Common myeloid progenitor, CD34-positive (primary cell): ENCODE data around the gene SNX24.

Experiments used
- CTCF ChIA-PET: fragments of 350-600 bp; sonication (Branson Sonifier 250); formaldehyde crosslinking; loops from one replicate; lab custom pipeline; 2021; ENCODE audit warnings: antibody characterized with exemption; lab: Charles Lee
- POLR2A ChIA-PET: fragments of 350-600 bp; sonication (Branson Sonifier 250); formaldehyde crosslinking; loops from one replicate; lab custom pipeline; 2021; ENCODE audit warnings: antibody characterized with exemption; lab: Charles Lee
- DNase-seq, 3 donors: peaks; one replicate each; pipeline versions ENCODE4 v3.0.0 to v3.0.0-alpha.2; 2013
- H3K27ac ChIP-seq, 2 experiments: 1 replicate in 1 of 2; 2 replicates in 1 of 2; pipeline ENCODE4 v1.7.0; 2013; ENCODE audit warnings: inconsistent platforms in 2 of 2, low read length in 2 of 2, mild to moderate bottlenecking in 2 of 2, low read depth in 1 of 2, moderate library complexity in 1 of 2; ENCODE audit not compliant: severe bottlenecking in 2 of 2, insufficient read depth in 1 of 2, poor library complexity in 1 of 2
- H3K27me3 ChIP-seq, 5 experiments: replicated peaks in 2 of 5; 1 replicate in 3 of 5; 2 replicates in 2 of 5; pipeline versions ENCODE4 v1.6.1 to v1.7.0; 2013; ENCODE audit warnings: low read length in 4 of 5, mild to moderate bottlenecking in 2 of 5, moderate library complexity in 2 of 5, inconsistent platforms in 1 of 5; ENCODE audit not compliant: insufficient read depth in 5 of 5, control insufficient read depth in 4 of 5
- H3K36me3 ChIP-seq, 4 experiments: 1 replicate in 2 of 4; 2 replicates in 2 of 4; pipeline versions ENCODE4 v1.6.1 to v1.7.0; 2013; ENCODE audit warnings: low read length in 3 of 4, control low read depth in 1 of 4, mild to moderate bottlenecking in 1 of 4; ENCODE audit not compliant: control insufficient read depth in 4 of 4, insufficient read depth in 4 of 4
- H3K4me1 ChIP-seq, 4 experiments: 1 replicate in 3 of 4; 2 replicates in 1 of 4; pipeline versions ENCODE4 v1.6.1 to v1.7.1; 2013; ENCODE audit warnings: low read length in 3 of 4, mild to moderate bottlenecking in 3 of 4, control low read depth in 1 of 4, inconsistent platforms in 1 of 4, moderate library complexity in 1 of 4; ENCODE audit not compliant: control insufficient read depth in 4 of 4, insufficient read depth in 4 of 4; ENCODE audit errors: control extremely low read depth in 1 of 4
- H3K4me3 ChIP-seq, 7 experiments: 1 replicate in 4 of 7; 2 replicates in 3 of 7; pipeline versions ENCODE4 v1.5.1 to v1.7.0; 2013; ENCODE audit warnings: mild to moderate bottlenecking in 7 of 7, low read length in 6 of 7, moderate library complexity in 6 of 7, inconsistent platforms in 2 of 7, low read depth in 2 of 7, control low read depth in 1 of 7; ENCODE audit not compliant: insufficient read depth in 4 of 7, control insufficient read depth in 1 of 7; ENCODE audit errors: extremely low read depth in 1 of 7
- H3K9me3 ChIP-seq, 5 experiments: 1 replicate in 4 of 5; 2 replicates in 1 of 5; pipeline versions ENCODE4 v1.6.1 to v1.7.1; 2013; ENCODE audit warnings: low read length in 4 of 5, mild to moderate bottlenecking in 2 of 5, inconsistent platforms in 1 of 5, low read depth in 1 of 5, moderate library complexity in 1 of 5; ENCODE audit not compliant: control insufficient read depth in 4 of 5, insufficient read depth in 2 of 5; ENCODE audit errors: control extremely low read depth in 1 of 5
- WGBS: methylation state at CpG from one replicate; pipeline ENCODE4 v1.1.5; 2013; ENCODE audit not compliant: insufficient coverage; 5-methylcytosine and 5-hydroxymethylcytosine counted together

Gene SNX24

DNA sequence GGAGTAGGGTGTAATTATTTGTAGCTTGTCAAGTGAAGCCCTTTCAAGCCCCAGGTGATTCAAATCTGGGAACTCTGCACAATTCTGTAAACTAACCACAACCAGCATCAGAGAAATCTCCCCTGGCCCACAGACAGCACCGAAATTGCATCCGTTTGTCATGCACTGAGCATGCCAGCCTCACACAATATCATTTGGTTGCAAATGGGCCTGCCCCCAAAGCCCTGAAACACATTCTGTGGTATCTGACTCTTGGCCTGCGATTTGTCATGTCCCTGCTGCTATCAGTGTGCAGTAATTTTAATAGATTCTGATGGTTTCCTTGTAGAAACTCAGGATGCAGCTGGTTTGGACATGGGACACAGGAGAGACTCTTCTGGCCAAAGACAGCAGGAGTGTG, 35.3 kb downstream of the SNX24 start:
- ChIA-PET CTCF (interaction anchor here (1.1 to 1.9 kb wide), 2 partner anchors 16 to 18 kb away, joined by 3 to 5 read pairs; no protein-coding TSS in a partner anchor), POLR2A (no interaction called here)
- 100% methylated on average over 2 of the region's 3 CpGs for WGBS
- H3K27me3 ChIP-seq: no peaks in the 10 kb centered on the region
- H3K36me3 ChIP-seq: no peaks in the 10 kb centered on the region
- no peak overlapping the region for H3K4me3 ChIP-seq
- no peak for DNase-seq
- H3K9me3 ChIP-seq: peaks cover 0 to 2% (median 0%) of the 10 kb centered on the region in 5 experiments
- no peaks in the 10 kb centered on the region for H3K4me1 ChIP-seq
- no peak overlapping the region for H3K27ac ChIP-seq

DNA sequence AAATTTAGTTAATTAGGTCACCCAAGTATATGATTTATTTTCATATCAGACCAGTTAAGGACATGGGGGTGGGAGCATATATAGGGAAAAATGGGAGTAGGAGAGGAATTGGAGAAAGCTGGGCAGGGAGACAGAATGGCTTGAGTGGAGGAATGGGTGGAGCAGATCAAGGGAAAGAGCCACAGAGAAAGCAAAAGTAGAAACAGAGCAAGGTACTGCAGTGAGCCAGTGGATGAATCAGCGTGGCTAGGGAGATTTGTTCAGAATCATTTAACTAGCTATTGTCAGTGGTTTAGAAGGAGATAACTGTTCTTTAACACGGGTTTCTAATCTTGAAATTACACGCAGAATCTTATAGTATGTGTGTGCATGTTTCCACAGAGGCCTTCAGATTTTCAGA, 37.4 kb downstream of the SNX24 start:
- no peaks in the 10 kb centered on the region for H3K27me3 ChIP-seq
- H3K4me3 ChIP-seq: no peak overlapping the region
- H3K4me1 ChIP-seq: no peaks in the 10 kb centered on the region
- peaks cover 0 to 3% (median 0%) of the 10 kb centered on the region in 5 experiments for H3K9me3 ChIP-seq
- ChIA-PET CTCF (interaction anchor here (1.9 kb wide), 1 partner anchor 16 kb away, joined by 5 read pairs; no protein-coding TSS in a partner anchor), POLR2A (no interaction called here)
- WGBS: 96% methylated on average over 3 of the region's 3 CpGs
- H3K36me3 ChIP-seq: no peaks in the 10 kb centered on the region
- H3K27ac ChIP-seq: no peak overlapping the region
- no peak for DNase-seq

DNA sequence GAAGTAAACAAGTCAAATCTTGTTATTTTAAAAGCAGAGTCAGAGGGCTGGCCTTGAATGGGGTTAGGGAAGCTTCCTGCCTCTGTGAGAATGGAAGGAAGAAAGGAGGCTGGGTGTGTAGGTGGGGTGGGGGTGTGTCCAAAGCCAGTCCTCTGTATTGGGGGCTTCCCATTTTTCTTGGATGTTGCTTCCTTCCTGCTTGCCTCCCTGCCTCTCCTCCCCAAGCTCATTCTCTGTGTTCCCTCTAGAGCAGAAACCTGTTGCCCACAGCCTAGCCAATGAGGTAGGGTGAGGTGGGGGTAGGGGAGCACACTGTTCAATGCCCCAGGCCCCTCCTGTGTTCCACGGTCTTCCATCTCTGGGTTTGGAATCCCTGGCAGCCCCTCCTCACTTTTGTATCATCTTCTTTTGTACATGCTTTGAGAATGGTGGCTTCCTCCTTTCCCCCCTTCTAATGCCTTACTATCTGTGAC, 39.7 kb downstream of the SNX24 start:
- Histone ChIP-seq H3K4me1 (no peaks in the 10 kb centered on the region), H3K36me3 (no peaks in the 10 kb centered on the region), H3K27me3 (no peaks in the 10 kb centered on the region), H3K9me3 (peaks cover 0 to 3% (median 0%) of the 10 kb centered on the region in 5 experiments), H3K4me3 (no peak overlapping the region), H3K27ac (no peak overlapping the region)
- WGBS: no CpG with 5 or more reads among the region's 1 CpG
- ChIA-PET POLR2A (no interaction called here), CTCF (interaction anchor here (2.0 kb wide), 1 partner anchor 11 kb away, joined by 4 read pairs; no protein-coding TSS in a partner anchor)
- DNase-seq: no peak

DNA sequence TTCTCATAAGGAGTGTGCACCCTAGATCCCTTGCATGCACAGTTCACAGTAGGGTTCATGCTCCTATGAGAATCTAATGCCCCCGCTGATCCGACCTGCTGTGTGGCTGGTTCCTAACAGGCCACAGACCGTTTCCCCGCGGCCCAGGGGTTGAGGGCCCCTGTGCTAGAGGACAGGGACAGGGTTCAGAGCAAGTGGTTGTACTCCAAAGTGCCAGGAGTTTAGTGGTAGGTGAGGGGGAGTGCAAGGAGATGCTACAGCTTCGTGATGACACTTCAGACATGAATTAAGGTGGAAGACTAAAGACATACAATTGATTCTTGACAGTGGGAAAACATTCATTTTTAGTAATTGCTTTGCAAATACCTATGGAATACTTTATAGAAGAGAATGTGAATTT, 40.5 kb downstream of the SNX24 start:
- CTCF ChIA-PET: no interaction called here
- WGBS: 100% methylated on average over 6 of the region's 6 CpGs
- DNase-seq: no peak
- Histone ChIP-seq H3K27me3 (no peaks in the 10 kb centered on the region), H3K4me1 (no peaks in the 10 kb centered on the region), H3K9me3 (peaks cover 0 to 3% (median 0%) of the 10 kb centered on the region in 5 experiments), H3K27ac (no peak overlapping the region), H3K4me3 (no peak overlapping the region), H3K36me3 (no peaks in the 10 kb centered on the region)
- POLR2A ChIA-PET: no interaction called here

DNA sequence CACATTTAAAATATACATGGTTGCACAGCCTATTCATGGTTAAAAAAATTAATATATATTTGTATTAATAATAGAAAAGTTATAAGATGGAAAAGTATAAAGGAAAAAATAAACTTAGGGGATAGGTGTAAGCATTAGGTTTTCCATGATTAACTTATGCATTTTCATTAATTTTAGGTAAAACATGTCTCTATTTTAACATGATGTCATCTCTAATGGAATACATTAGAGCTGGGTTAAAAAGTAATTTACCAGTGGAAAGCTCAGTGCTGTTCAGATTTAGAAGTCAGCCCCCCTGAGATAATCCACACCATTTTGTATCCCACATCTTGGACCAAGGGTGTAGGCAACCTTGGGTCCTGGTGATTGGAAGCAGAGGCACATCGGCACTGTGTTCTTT, 49.7 kb downstream of the SNX24 start:
- Histone ChIP-seq H3K36me3 (no peaks in the 10 kb centered on the region), H3K9me3 (no peaks in the 10 kb centered on the region), H3K4me3 (no peak overlapping the region), H3K27me3 (no peaks in the 10 kb centered on the region), H3K27ac (no peak overlapping the region), H3K4me1 (no peaks in the 10 kb centered on the region)
- WGBS: 100% methylated on average over 1 of the region's 1 CpG
- ChIA-PET POLR2A (no interaction called here), CTCF (interaction anchor here (0.6 to 0.7 kb wide), 2 partner anchors 197 to 475 kb away, joined by 3 read pairs; no protein-coding TSS in a partner anchor)
- DNase-seq: no peak

DNA sequence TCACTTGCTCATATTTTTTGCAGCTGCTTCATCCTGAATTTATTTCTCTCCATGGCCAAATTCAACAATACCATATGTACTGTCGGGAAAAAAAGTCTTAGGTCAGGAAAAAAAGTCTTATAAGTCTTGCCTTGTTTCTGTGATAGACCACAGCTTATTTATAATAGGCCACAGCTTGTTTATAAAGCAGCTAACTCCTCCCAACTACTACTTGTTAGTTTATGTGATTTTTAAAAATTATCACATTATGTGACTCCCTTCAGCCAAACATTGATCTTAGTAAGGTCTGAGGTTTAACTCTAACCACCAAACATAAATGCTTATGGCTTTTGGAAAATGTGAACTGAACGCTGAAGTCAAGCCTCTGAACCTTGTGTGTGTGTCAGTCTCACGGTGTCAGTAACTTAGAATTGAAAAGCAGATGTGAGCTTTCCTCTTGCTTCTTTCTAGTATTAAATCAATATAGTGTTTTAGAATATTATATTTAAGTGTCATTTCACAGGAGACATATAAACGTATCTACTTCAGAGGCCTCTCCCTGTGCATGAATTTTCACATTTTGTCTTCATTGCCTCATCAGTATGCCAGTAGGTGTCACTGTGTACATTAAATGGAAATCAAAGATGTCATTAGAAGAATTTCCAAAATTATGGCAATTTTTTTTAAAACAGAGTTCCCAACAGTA, 51.3 kb downstream of the SNX24 start:
- Histone ChIP-seq H3K9me3 (no peaks in the 10 kb centered on the region), H3K4me3 (no peak overlapping the region), H3K27me3 (no peaks in the 10 kb centered on the region), H3K36me3 (no peaks in the 10 kb centered on the region), H3K4me1 (peaks cover 0 to 2% (median 1%) of the 10 kb centered on the region in 4 experiments), H3K27ac (no peak overlapping the region)
- DNase-seq: peak; percentile 22 to 45 (median 26)
- 100% methylated on average over 1 of the region's 4 CpGs for WGBS
- CTCF ChIA-PET: interaction anchor here (0.8 to 1.1 kb wide), 7 partner anchors 10 to 473 kb away, joined by 3 to 4 read pairs (median 3); no protein-coding TSS in a partner anchor
- POLR2A ChIA-PET: no interaction called here

DNA sequence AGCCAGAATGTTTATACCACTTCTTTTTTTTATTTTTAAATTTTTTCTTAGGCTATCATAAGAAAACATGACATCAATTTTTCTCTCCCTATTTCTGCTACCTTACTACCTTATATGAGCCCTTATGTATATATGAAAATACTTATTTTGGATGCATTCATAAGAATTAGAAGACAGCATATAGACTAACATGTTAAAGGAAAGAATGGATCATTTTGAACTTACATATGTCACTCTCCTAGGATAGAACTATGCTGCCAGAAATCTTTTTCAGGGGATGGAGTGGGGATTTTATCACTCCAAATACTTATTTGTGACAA, 51.8 kb downstream of the SNX24 start:
- no peak overlapping the region for H3K4me3 ChIP-seq
- ChIA-PET CTCF (interaction anchor here (1.0 kb wide), 1 partner anchor 470 kb away, joined by 3 read pairs; no protein-coding TSS in a partner anchor), POLR2A (no interaction called here)
- H3K4me1 ChIP-seq: peaks cover 0 to 7% (median 5%) of the 10 kb centered on the region in 4 experiments
- H3K36me3 ChIP-seq: no peaks in the 10 kb centered on the region
- no peak overlapping the region for H3K27ac ChIP-seq
- H3K27me3 ChIP-seq: no peaks in the 10 kb centered on the region
- no peaks in the 10 kb centered on the region for H3K9me3 ChIP-seq
- no peak for DNase-seq
